Mesenchymal stem cell (in vitro differentiated cells and primary cell): Measurements from ENCODE around the gene TSPYL1.
A peak's percentile ranks its signal among the peaks of the same experiment; 100 is the strongest.
"Not testable (repeated sequence)": the region's sequence is repeated elsewhere in the genome, so short reads cannot be mapped to it uniquely, and the experiment has no call there.

Source experiments
- DNase-seq: peaks from one replicate; pipeline ENCODE4 v3.0.0-alpha.2; 2013
- H2AFZ ChIP-seq: one replicate; pipeline ENCODE4 v1.6.1; 2013; ENCODE audit warnings: low read depth, mild to moderate bottlenecking, control low read depth, inconsistent platforms, low read length, moderate library complexity
- H2AK5ac ChIP-seq: 2 replicates; pipeline ENCODE4 v1.6.1; 2013; ENCODE audit warnings: low read length, moderate library complexity, mild to moderate bottlenecking, inconsistent platforms; ENCODE audit not compliant: severe bottlenecking
- H2BK120ac ChIP-seq: one replicate; pipeline ENCODE4 v1.6.1; 2013; ENCODE audit warnings: low read depth, mild to moderate bottlenecking, inconsistent platforms, low read length, moderate library complexity
- H2BK12ac ChIP-seq, 2 experiments: one replicate each; pipeline ENCODE4 v1.6.1; 2013; ENCODE audit warnings: inconsistent platforms in 2 of 2, low read length in 2 of 2, mild to moderate bottlenecking in 2 of 2, moderate library complexity in 2 of 2, control low read depth in 1 of 2
- H2BK15ac ChIP-seq: one replicate; pipeline ENCODE4 v1.6.1; 2013; ENCODE audit warnings: mild to moderate bottlenecking, low read depth, inconsistent platforms; ENCODE audit not compliant: poor library complexity, severe bottlenecking
- H2BK5ac ChIP-seq: 2 replicates; pipeline ENCODE4 v1.6.1; 2013; ENCODE audit warnings: low read depth, mild to moderate bottlenecking, low read length, control low read depth, inconsistent platforms; ENCODE audit not compliant: poor library complexity, severe bottlenecking
- H3K14ac ChIP-seq, 2 experiments: one replicate each; pipeline ENCODE4 v1.6.1; 2013; ENCODE audit warnings: inconsistent platforms in 2 of 2, low read length in 2 of 2, control low read depth in 1 of 2, mild to moderate bottlenecking in 1 of 2, moderate library complexity in 1 of 2
- H3K18ac ChIP-seq, 2 experiments: one replicate each; pipeline ENCODE4 v1.6.1; 2013; ENCODE audit warnings: inconsistent platforms in 2 of 2, low read length in 2 of 2, control low read depth in 1 of 2, low read depth in 1 of 2, mild to moderate bottlenecking in 1 of 2
- H3K23ac ChIP-seq, 2 experiments: one replicate each; pipeline ENCODE4 v1.6.1; 2013; ENCODE audit warnings: inconsistent platforms in 2 of 2, low read length in 2 of 2, mild to moderate bottlenecking in 2 of 2, moderate library complexity in 2 of 2, control low read depth in 1 of 2
- H3K27ac ChIP-seq: 2 replicates; pipeline ENCODE4 v1.5.1; 2013; ENCODE audit warnings: mild to moderate bottlenecking, moderate library complexity, low read length, control low read depth, inconsistent platforms; ENCODE audit not compliant: poor library complexity, severe bottlenecking
- H3K27me3 ChIP-seq, 2 experiments: 2 replicates each; pipeline versions ENCODE4 v1.6.1 to v1.7.0; 2013; ENCODE audit warnings: low read length in 2 of 2, mild to moderate bottlenecking in 2 of 2, moderate library complexity in 2 of 2, control low read depth in 1 of 2, inconsistent platforms in 1 of 2; ENCODE audit not compliant: control insufficient read depth in 1 of 2, insufficient read depth in 1 of 2
- H3K36me3 ChIP-seq, 2 experiments: 2 replicates each; pipeline versions ENCODE4 v1.6.1 to v1.7.0; 2013; ENCODE audit warnings: low read length in 2 of 2, control low read depth in 1 of 2, inconsistent platforms in 1 of 2, low read depth in 1 of 2, mild to moderate bottlenecking in 1 of 2; ENCODE audit not compliant: insufficient read depth in 2 of 2, control insufficient read depth in 1 of 2
- H3K4ac ChIP-seq, 2 experiments: one replicate each; pipeline ENCODE4 v1.6.1; 2013; ENCODE audit warnings: inconsistent platforms in 2 of 2, low read length in 2 of 2, mild to moderate bottlenecking in 2 of 2, moderate library complexity in 2 of 2, control low read depth in 1 of 2, low read depth in 1 of 2
- H3K4me1 ChIP-seq: 2 replicates; pipeline ENCODE4 v1.6.1; 2013; ENCODE audit warnings: low read depth, low read length, control low read depth; ENCODE audit not compliant: control insufficient read depth, insufficient read depth
- H3K4me2 ChIP-seq: 2 replicates; pipeline ENCODE4 v1.6.1; 2013; ENCODE audit warnings: low read length, mild to moderate bottlenecking, inconsistent platforms; ENCODE audit not compliant: poor library complexity, severe bottlenecking
- H3K4me3 ChIP-seq, 2 experiments: 2 replicates each; pipeline versions ENCODE4 v1.5.1 to v1.7.0; 2013; ENCODE audit warnings: low read length in 2 of 2, mild to moderate bottlenecking in 2 of 2, control low read depth in 1 of 2, low read depth in 1 of 2; ENCODE audit not compliant: insufficient read depth in 1 of 2
- H3K79me1 ChIP-seq: replicated peaks from 2 replicates; pipeline ENCODE4 v1.6.1; 2013; ENCODE audit warnings: mild to moderate bottlenecking, control low read depth, low read length, inconsistent platforms; ENCODE audit not compliant: poor library complexity, severe bottlenecking
- H3K9ac ChIP-seq: 2 replicates; pipeline ENCODE4 v1.7.0; 2013; ENCODE audit warnings: mild to moderate bottlenecking, low read length, moderate library complexity
- H3K9me3 ChIP-seq: 2 replicates; pipeline ENCODE4 v1.7.0; 2013; ENCODE audit warnings: mild to moderate bottlenecking, low read length; ENCODE audit not compliant: control insufficient read depth
- H4K8ac ChIP-seq: one replicate; pipeline ENCODE4 v1.6.1; 2013; ENCODE audit warnings: inconsistent platforms, mild to moderate bottlenecking, low read length, moderate library complexity
- H4K91ac ChIP-seq: one replicate; pipeline ENCODE4 v1.6.1; 2013; ENCODE audit warnings: mild to moderate bottlenecking, low read length, inconsistent platforms
- whole genome bisulfite sequencing: methylation state at CpG from one replicate; pipeline ENCODE4 v1.1.7; 2013; ENCODE audit warnings: mixed read lengths; 5-methylcytosine and 5-hydroxymethylcytosine counted together

The TSPYL1 gene

GRCh38 chr6:116321933-116322332, 42.2 kb upstream of the TSPYL1 start:
- not testable (repeated sequence) for H3K4me2 ChIP-seq, H2BK12ac ChIP-seq, H2BK5ac ChIP-seq, H3K79me1 ChIP-seq, H4K91ac ChIP-seq, H3K4ac ChIP-seq, H3K9ac ChIP-seq, H3K4me3 ChIP-seq, H3K4me1 ChIP-seq, H2AFZ ChIP-seq, H3K27me3 ChIP-seq, H3K36me3 ChIP-seq, H3K23ac ChIP-seq, H3K14ac ChIP-seq, H4K8ac ChIP-seq, H2BK120ac ChIP-seq, H3K27ac ChIP-seq, H3K18ac ChIP-seq, DNase-seq, H2AK5ac ChIP-seq, H2BK15ac ChIP-seq, H3K9me3 ChIP-seq
- 97% methylated on average over 11 of the region's 13 CpGs for WGBS

GRCh38 chr6:116316772-116317467, 37.2 kb upstream of the TSPYL1 start:
- Histone ChIP-seq H3K18ac (no peak overlapping the region), H3K79me1 (no peaks in the 10 kb centered on the region), H4K91ac (no peak overlapping the region), H2BK120ac (no peak overlapping the region), H3K4me1 (no peaks in the 10 kb centered on the region), H2BK5ac (no peak overlapping the region), H3K27me3 (no peaks in the 10 kb centered on the region), H3K14ac (no peak overlapping the region), H3K9ac (no peak overlapping the region), H3K4me3 (no peak overlapping the region), H3K23ac (no peak overlapping the region), H3K4ac (no peak overlapping the region), H2AFZ (no peak overlapping the region), H3K36me3 (no peaks in the 10 kb centered on the region), H3K4me2 (no peak overlapping the region), H2AK5ac (no peak overlapping the region), H2BK15ac (no peak overlapping the region), H2BK12ac (peak overlapping the region in 1 of 2 experiments; percentile 54), H3K9me3 (no peaks in the 10 kb centered on the region), H4K8ac (peak overlapping the region; percentile 4), H3K27ac (no peak overlapping the region)
- no peak for DNase-seq
- WGBS, result 82% methylated on average over 1 of the region's 2 CpGs

- Histone ChIP-seq H2AFZ (no peak overlapping the region), H3K18ac (no peak overlapping the region), H3K27ac (no peak overlapping the region), H2BK5ac (no peak overlapping the region), H3K4me3 (no peak overlapping the region), H4K91ac (no peak overlapping the region), H2AK5ac (no peak overlapping the region), H2BK120ac (no peak overlapping the region), H3K36me3 (no peaks in the 10 kb centered on the region), H3K9me3 (no peaks in the 10 kb centered on the region), H3K23ac (no peak overlapping the region), H3K4me1 (no peaks in the 10 kb centered on the region), H3K27me3 (no peaks in the 10 kb centered on the region), H3K79me1 (peaks cover 2% of the 10 kb centered on the region), H4K8ac (no peak overlapping the region), H3K4ac (no peak overlapping the region), H3K4me2 (no peak overlapping the region), H3K14ac (no peak overlapping the region), H3K9ac (no peak overlapping the region), H2BK12ac (no peak overlapping the region), H2BK15ac (no peak overlapping the region)
- no peak for DNase-seq
Measured at GRCh38 chr6:116314878-116315277, 35.1 kb upstream of the TSPYL1 start.

- no peaks in the 10 kb centered on the region for H3K4me1 ChIP-seq
- no peak for DNase-seq
- no peak overlapping the region for H3K4me2 ChIP-seq
- peak overlapping the region; percentile 12 for H3K9ac ChIP-seq
- no peak overlapping the region for H3K4me3 ChIP-seq
- H3K23ac ChIP-seq, result no peak overlapping the region
- H2BK15ac ChIP-seq, result no peak overlapping the region
- H3K27ac ChIP-seq, result no peak overlapping the region
- H3K18ac ChIP-seq, result no peak overlapping the region
- no peak overlapping the region for H2BK120ac ChIP-seq
- H2BK5ac ChIP-seq, result no peak overlapping the region
- H3K4ac ChIP-seq, result no peak overlapping the region
- no peaks in the 10 kb centered on the region for H3K36me3 ChIP-seq
- no peak overlapping the region for H2AFZ ChIP-seq
- H2BK12ac ChIP-seq, result no peak overlapping the region
- H3K14ac ChIP-seq, result no peak overlapping the region
- no peaks in the 10 kb centered on the region for H3K9me3 ChIP-seq
- no peak overlapping the region for H4K91ac ChIP-seq
- no peaks in the 10 kb centered on the region for H3K27me3 ChIP-seq
- peaks cover 2% of the 10 kb centered on the region for H3K79me1 ChIP-seq
- H2AK5ac ChIP-seq, result no peak overlapping the region
- H4K8ac ChIP-seq, result no peak overlapping the region
Measured at GRCh38 chr6:116314218-116314617, 34.5 kb upstream of the TSPYL1 start.
